Activated CD4-positive, CD25-positive, alpha-beta regulatory T cell treated with anti-CD3 and anti-CD28 coated beads, Interleukin-2, amount 50 U/mL, for 24 hours (primary cell): Measurements from ENCODE around the gene IFRD1.

Experiments used
- ATAC-seq, 2 donors: fragments of 150-1000 bp; cut with Tn5 transposase; one replicate each; pipeline ENCODE4 v1.10.0; 2021; ENCODE audit warnings: mild to moderate bottlenecking in 1 of 2, moderate library complexity in 1 of 2

The IFRD1 gene

DNA sequence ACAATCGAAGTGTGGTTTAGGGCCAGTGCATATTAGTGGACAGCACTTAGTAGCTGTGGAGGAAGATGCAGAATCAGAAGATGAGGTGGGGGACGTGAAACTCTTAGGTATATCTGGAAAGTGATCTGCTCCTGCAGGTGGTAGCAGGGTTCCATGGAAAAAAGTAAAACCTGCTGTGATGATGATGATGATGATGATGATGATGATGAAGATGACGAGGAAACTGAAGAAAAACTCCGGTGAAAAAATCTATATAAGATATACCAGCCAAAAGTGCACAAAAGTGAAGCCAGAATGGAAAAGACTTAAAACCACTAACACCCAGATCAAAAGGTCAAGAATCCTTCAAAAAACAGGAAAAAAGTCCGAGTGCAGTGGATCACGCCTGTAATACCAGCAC, 70.5 kb downstream of the IFRD1 start:
- no peak for ATAC-seq

DNA sequence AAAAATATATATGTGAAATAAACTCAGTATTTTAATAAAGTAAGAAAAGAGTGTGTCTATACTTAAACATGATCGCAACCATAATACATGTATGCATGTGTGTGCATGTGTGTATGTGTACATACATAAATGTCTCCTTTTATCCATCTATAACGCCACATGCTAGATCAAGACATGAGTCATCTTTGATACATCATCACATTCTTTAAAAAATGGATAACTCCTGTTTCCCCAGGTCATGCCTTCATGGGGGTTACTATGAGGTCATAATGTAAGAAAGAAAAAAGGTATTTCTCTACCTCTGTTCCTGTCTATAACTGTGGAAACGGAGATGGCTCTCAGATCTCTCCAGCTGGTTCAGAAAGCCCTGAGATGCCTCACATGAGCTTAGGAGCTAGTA, 71.7 kb downstream of the IFRD1 start:
- no peak for ATAC-seq

DNA sequence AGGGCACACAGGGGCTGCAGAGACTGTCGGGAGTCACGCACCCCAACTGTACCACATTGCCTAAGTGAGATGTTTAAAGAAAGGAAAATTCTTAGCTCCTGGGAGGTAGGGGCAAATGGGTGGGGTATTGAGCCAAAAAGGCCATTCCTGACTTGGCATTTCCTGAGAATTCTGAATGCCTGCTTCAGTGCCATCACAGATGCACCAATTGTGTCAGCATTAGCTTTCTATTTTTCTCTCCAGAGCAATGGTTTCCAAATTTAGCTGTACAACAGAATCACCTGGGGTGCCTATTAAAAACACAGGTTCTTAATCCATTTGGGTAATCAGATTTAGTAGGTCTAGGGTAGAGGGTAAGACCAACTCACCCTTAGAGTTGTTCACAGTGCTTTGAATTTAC, 73.6 kb downstream of the IFRD1 start:
- no peak for ATAC-seq
